Anterior cingulate cortex (tissue), 58 donors: ENCODE measurements around the gene HYAL2.

Experiments used
- DNase-seq, 58 donors: peaks; one replicate each; lab custom pipeline; 2025; lab: John Stamatoyannopoulos, UW

HYAL2 gene

DNA sequence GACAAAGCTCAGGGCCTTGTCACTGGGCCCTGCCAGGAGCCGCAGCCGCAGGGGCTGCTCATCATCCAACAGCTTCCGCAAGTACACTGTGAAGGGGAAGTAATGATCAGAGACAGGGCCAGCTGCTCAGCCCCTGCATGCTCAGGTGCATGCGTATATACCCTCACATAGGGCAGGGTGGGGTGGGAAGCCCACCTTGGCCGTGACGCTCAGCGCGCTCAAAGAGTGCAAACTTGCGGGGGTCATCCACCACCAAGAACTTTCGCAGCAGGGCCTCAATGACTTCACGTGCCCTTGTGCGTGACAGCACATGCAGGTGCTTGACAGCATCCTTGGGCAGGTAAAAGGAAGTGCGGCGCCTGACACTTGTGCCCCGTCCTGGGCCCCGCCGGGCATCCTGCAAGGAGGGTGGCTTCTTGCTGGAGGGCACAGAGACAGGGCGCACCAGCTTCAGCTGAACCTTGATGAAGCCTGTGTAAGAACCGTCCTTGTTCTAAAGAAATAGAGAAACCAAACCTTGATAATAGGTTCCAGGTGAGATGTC is 8.9 kb upstream of the HYAL2 start:
- no peak for DNase-seq

- DNase-seq: no peak
These were observed 7.8 kb upstream of the HYAL2 start for GRCh38 chr3:50330330-50330729.

GRCh38 chr3:50327943-50328691 is 5.6 kb upstream of the HYAL2 start, which contains the start of gene TUSC2:
TUSC2 (minus strand) TSS chr3:50328223; CDS start chr3:50328099, 124 bp downstream.
- DNase-seq: peak; percentile 50 to 99 (median 93)

GRCh38 chr3:50327129-50327528 is 4.6 kb upstream of the HYAL2 start:
- DNase-seq: no peak

DNA sequence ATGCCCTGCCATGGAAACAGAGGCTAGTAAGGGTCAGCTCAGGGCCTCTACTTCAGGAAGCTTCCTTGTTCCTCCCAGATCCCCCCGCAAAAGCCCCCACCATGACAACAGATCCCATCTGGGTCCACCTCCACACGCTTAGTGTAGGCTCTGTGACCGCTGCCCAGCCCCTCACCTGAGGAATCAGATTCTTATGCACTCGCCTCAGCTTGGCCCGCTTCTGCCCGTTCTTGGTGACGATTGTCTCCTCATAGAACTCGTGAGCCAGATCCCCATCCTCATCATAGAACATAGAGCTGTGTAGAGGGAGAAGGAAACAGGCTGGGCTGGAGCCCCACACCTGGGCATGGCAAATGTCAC is 3.6 kb upstream of the HYAL2 start:
- DNase-seq: no peak

DNA sequence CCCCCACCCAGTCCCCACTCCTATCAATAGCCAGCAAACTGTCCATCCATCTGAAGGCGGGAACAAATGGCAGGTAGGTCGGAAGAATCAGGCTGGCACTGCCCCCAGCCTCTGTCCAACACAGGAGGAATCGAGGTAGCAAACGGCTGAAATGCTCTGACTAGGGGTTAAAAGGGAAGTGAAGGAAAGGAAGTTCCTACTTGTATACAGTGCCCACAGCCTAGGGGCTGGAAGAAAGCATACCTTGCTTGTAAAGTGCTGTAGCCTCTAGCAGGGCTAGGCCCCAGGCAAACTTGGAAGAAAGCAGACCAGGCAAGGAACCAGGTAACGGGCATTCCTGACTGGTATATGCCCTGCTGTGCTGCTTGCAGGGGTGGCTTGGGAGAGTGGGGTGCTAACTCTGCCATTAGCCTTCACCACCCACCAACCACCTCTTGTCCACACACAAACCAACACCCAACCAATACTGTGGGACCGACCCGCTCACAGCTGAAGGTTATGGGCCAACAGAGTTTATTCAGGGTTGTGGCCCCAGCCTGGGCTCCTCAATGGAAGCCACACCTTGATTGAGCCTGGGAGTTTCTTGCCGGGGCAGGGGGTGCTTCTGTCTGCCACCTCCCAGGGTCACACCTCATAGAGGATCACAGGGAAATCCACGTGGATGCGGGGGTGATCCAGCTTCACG is 3.1 kb upstream of the HYAL2 start:
- no peak for DNase-seq

- DNase-seq: no peak
These were observed 2.6 kb upstream of the HYAL2 start for GRCh38 chr3:50325113-50325480.

- DNase-seq: peak in 47 of 58 donors; percentile 20 to 77 (median 50)
These were observed 2.0 kb upstream of the HYAL2 start for GRCh38 chr3:50324351-50325112.

DNA sequence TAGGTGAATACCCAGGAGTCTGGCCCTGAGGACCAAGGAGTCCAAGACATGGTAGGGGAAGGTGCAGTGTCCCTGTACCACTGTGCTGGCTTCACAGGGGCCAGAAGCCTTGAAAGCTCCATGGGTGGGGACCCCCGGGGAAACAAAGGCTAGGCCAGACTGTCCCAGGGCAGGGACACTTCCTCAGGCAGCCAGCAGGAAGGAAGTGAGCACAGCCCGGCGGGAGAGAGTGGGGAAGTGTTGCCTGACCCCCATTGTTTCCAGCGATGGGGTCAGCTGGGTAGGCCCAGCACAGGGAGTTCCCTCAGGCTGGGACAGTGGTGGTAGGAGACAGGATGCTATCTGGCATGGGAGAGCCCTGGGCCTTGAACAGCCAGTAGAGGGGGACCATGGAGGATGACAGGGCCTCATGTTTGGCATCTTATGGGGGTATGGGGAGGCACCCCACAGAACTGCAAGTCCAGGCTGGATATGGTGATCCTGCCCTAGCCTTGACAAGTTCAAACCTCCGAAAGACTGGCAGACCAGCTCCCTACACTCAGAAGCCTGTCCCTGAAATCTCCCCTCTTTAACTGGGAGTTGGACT is 1.2 kb upstream of the HYAL2 start:
- DNase-seq: no peak

DNA sequence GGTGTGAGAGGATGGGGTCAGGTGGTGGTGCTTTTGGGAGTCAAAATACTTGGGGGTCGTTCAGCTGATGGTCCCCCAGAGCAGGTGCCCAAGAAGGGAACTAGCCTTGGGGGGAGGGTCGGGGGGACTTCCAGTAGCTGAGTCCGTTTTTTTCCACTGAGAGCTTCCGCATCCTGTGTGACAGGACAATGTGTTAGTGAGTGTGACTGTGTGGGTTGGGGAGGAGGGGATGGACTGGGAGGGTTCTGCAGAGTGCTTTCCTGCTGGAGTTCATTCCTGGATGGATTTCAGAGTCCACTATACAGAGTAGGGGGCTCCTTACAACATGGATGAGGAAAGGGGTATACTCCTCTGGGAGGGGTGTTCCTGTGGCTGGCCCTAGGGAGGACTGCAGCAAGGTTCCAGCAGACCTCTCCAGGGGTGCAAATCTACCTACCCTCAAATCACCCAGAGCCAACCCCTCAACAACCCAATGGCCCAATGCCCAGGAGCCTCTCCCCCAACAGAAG is 601 bp upstream of the HYAL2 start:
- DNase-seq: peak in 1 of 58 donors; percentile 9

- DNase-seq: no peak
These were observed 495 bp downstream of the HYAL2 start for GRCh38 chr3:50322115-50322385.

DNA sequence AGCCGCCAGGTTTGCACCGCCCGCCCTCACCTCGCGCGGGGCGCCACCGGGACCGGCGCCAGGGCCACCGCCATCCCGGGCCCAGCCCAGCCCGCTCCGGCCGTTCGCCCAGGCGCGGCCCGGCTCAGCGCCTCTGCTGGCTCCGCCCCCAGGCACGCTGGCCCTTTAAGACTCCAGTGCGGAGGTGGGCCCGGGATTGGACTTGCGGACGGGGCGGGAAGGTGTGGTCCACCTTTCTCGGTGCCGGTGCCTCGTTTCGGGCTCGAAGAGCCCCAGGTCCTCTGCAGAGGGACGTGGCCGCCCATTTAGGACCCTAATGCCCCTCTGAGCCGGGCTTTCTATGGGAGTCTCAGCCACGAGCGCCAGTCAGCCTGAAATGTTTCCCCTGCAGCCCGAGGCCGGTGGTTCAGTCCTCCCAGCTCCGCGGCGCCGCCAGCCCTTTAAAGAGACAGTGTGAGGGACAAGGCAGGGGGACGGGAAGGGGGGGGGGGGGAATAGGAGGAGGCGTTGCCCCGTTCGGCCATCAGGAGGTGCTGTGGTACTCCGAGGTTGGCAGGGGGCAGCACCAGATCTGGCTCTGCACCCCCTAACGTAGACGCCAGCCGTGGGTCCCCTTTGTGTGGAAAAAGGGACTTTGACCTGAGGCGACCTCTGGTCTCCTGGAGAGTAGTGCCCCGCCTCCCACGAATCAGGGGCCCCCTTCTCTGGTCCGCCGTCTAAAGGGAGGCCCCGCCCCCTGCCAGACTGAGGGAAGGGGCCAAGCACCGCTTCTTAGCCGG is 1.0 kb downstream of the HYAL2 start:
- peak; percentile 52 to 96 (median 89) for DNase-seq

DNA sequence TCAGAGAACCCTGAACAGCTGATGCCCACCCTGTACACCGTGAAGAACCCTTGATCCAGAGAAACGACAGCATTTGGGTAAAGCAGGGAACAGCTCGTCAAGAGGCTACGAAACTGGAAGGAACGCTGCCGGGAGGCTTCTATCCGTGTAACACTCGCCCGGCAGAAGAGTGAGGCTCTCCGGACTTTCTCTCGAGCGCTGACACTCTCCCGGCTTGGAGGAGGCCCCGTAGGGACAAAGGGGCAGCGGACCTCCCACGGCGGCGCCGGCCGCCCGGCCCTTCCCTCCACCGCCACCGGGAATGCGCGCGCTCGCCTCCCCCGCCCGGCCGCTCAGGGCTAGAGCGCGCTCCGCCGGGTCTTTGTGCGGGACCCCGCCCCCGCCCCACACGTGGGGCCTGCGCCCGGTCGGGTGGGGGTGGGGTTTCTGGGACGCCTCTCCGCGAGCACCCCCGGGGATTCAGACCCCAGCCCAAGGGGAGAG is 1.7 kb downstream of the HYAL2 start:
- peak in 57 of 58 donors; percentile 43 to 96 (median 85) for DNase-seq

DNA sequence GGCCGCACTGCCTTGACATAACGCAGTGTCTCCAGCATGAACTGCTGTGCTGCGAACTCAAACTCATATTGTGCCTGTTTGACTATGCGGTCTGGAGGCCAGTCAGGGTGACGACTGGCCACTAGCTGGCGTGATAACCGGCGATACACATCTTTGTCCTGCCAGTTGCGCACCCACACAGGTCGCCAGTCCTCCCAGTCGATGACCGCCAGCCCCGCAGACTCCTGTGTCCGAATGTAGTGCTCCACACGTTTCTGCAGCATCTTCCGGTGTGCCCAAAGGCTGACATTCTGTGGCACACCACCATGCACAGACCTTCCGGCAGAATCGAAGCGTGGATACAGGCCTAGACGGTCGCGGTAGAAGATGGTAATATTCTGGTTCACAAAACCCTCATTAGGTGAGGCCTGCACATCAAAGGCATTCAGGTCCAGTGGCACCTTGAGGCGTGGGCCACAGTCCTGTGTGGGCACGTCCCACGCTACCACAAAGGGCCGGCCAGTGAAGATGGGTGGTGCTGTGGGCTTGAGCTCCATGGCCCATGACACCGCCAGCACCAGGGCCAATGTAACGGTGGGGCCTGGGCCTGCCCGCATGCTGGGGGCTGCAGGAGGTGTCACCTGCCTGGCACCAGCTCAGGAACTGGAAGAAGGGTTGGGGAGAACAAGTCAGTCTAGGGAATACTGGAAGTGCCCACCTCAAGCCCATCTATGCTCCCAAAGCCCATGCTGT is 2.5 kb downstream of the HYAL2 start:
- DNase-seq: no peak

DNA sequence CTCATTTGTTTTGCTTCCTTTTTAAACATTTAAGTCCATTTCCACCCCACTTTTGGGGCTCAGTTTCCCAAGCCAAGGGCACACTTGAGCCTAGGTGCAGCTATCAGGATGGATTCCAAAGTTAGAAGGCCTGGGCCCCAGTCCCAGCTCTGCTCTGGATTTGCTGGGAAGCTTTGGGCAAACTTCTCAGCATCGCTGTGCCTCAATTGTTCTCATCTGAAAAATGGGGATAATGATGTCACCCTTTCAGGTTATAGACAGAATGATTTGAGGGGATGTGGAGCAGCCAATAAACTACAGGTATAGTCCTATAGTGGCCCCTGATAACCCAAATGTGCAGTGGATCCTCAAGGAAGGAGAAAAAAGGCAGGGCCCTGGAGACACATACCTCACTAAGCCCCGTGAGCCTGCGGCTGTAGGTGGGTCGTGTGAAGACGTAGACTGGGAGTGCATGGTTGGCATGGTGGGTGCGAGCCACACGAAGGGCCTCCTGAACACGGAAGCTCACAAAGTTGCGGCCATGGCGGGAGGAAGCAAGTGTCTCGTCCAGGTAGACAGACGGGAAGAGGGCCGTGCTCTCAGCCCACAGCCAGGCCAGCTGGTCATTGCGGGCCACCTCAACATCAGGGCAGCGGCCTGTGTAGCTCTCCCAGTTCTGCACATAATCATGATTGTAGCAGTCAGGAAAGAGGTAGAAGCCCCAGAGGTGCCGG is 3.2 kb downstream of the HYAL2 start:
- DNase-seq: no peak

DNA sequence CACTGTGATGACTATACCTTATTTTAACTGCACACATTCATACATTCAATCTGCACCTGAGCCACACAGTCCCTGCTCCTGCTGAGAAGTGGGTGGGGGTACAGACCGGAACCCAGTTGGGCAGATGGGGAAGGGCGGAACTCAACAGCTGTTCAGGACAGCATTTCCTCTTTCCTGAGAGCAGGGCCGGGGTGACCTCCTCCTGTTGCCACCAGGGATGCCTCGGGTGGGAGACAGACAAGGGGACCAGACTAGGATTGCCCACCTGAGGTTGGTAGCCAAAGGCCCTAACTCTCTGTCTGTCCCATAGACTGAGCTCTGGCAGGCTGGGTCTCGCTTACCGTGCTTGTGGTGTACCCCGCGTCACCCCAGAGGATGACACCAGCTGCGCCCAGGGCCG is 3.9 kb downstream of the HYAL2 start:
- DNase-seq: no peak

DNA sequence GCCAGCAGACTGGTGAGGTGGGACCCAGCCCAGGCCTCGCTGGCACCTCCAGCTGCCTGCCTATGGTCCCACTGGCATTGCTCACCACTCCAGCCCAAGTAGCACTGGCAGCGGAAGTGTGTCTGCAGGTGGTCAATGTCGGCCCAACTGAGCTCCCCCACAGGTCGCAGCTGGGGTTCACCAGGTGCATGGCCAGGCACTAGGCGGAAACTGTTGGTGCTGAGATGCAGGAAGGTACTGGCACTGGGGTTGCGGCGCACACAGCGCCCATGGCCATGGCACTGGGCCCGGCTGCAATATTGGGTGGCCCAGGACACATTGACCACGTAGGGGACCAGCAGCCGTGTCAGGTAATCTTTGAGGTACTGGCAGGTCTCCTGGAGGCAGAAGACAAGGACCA is 4.4 kb downstream of the HYAL2 start:
- DNase-seq: no peak

DNA sequence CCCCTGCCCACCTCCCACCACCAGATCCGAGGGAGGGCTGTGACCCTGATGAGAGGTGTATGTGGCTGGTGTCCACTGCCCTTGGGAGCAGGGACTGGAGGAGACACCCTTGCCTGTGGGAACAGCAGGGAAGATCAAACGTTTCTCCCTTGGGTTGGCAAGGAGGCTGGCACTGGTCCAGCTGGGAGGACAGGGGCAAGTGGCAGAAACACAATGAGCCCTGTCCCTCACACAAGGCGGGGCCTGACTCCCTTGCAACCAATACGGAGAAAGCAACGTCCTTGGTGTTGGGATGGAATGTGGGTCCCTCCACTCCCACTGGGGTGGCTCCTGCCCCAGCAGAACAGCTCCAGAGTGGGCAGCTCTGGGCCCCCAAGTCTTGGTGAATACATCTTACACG is 5.2 kb downstream of the HYAL2 start:
- peak in 1 of 58 donors; percentile 25 for DNase-seq
